GM12865 (cell line): ENCODE results near the gene ADCY4.

Experiments used
- DNase-seq: peaks from one replicate; pipeline ENCODE4 v3.0.0; 2010; ENCODE audit warnings: low read depth
- H3K4me3 ChIP-seq: 2 replicates; pipeline ENCODE4 v1.5.1; 2011; ENCODE audit warnings: mild to moderate bottlenecking, low read depth, low read length, control low read depth
- TF ChIP-seq, protein P1 (sequence below): IDR thresholded peaks from 2 replicates; pipeline ENCODE4 v1.5.1; 2011; ENCODE audit warnings: low read length, control low read depth, low read depth, inconsistent platforms; ENCODE audit not compliant: insufficient read depth; ENCODE audit errors: missing control alignments

The ADCY4 gene

DNA sequence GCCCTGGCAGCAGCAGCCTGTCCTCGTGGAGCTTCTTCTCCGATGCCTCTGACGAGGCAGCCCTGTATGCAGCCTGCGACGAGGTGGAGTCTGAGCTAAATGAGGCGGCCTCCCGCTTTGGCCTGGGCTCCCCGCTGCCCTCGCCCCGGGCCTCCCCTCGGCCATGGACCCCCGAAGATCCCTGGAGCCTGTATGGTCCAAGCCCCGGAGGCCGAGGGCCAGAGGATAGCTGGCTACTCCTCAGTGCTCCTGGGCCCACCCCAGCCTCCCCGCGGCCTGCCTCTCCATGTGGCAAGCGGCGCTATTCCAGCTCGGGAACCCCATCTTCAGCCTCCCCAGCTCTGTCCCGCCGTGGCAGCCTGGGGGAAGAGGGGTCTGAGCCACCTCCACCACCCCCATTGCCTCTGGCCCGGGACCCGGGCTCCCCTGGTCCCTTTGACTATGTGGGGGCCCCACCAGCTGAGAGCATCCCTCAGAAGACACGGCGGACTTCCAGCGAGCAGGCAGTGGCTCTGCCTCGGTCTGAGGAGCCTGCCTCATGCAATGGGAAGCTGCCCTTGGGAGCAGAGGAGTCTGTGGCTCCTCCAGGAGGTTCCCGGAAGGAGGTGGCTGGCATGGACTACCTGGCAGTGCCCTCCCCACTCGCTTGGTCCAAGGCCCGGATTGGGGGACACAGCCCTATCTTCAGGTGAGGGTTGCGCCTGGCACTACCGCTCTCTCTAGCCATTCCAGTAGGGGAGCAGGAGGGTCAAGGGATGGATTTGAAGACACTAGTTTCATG, 35.2 kb upstream of the ADCY4 start:
- no peak overlapping the region for H3K4me3 ChIP-seq
- DNase-seq, result no peak
- TF ChIP-seq, protein P1, sequence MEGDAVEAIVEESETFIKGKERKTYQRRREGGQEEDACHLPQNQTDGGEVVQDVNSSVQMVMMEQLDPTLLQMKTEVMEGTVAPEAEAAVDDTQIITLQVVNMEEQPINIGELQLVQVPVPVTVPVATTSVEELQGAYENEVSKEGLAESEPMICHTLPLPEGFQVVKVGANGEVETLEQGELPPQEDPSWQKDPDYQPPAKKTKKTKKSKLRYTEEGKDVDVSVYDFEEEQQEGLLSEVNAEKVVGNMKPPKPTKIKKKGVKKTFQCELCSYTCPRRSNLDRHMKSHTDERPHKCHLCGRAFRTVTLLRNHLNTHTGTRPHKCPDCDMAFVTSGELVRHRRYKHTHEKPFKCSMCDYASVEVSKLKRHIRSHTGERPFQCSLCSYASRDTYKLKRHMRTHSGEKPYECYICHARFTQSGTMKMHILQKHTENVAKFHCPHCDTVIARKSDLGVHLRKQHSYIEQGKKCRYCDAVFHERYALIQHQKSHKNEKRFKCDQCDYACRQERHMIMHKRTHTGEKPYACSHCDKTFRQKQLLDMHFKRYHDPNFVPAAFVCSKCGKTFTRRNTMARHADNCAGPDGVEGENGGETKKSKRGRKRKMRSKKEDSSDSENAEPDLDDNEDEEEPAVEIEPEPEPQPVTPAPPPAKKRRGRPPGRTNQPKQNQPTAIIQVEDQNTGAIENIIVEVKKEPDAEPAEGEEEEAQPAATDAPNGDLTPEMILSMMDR, result no peak

DNA sequence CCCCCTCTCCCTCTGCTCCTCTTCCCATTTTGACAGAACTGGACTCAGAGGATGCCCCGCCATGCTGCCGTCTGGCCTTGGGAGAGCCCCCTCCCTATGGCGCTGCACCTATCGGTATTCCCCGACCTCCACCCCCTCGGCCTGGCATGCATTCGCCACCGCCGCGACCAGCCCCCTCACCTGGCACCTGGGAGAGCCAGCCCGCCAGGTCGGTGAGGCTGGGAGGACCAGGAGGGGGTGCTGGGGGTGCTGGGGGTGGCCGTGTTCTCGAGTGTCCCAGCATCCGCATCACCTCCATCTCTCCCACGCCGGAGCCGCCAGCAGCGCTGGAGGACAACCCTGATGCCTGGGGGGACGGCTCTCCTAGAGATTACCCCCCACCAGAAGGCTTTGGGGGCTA, 34.6 kb upstream of the ADCY4 start:
- TF ChIP-seq, protein P1, result no peak
- no peak overlapping the region for H3K4me3 ChIP-seq
- DNase-seq, result no peak

DNA sequence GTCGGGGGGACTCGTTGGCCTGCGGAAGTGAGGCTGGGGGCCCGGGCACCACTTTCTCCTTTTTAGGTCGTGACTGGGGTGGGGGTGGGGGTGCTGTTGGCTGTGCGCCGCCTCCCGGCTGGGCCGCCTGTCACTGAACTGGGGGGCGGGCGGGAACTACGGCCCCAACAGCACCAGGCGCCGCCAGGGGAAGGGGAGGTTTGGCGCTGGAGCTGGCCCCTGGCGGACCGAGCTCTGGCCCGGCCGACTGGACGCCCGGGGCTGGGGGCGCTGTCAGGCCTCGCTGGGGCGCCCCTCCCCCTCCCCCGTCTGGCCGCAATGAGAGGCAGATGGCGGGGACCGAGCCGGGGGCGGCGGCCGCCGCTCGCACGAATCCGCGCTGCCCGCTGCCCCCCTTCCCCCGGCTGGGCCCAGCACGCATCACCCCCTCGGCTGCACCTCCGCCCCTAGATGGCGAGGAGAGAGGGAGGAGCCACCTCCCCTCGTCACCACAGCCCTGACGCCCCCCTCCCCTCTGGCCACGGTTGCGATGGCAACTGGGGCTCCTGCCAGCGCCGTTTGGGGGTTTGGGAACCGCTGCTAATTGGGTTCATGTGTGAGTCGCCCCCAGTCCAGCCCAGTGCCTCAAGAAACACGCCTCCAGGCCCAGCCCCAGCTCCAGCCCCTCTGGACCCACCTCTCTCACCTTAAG, 33.8 kb upstream of the ADCY4 start:
- DNase-seq, result no peak
- no peak overlapping the region for H3K4me3 ChIP-seq
- TF ChIP-seq, protein P1, result no peak

DNA sequence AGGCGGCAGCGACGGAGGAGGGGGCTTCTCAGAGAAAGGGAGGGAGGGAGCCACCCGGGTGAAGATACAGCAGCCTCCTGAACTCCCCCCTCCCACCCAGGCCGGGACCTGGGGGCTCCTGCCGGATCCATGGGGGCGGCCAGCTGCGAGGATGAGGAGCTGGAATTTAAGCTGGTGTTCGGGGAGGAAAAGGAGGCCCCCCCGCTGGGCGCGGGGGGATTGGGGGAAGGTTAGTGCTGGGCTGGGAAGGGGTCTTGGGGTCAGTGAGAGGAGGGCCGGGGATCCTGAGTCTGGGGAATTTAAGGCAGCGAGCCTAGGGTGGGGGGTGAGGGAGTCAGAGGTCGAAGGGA, 33.3 kb upstream of the ADCY4 start:
- H3K4me3 ChIP-seq, result no peak overlapping the region
- DNase-seq, result no peak

DNA sequence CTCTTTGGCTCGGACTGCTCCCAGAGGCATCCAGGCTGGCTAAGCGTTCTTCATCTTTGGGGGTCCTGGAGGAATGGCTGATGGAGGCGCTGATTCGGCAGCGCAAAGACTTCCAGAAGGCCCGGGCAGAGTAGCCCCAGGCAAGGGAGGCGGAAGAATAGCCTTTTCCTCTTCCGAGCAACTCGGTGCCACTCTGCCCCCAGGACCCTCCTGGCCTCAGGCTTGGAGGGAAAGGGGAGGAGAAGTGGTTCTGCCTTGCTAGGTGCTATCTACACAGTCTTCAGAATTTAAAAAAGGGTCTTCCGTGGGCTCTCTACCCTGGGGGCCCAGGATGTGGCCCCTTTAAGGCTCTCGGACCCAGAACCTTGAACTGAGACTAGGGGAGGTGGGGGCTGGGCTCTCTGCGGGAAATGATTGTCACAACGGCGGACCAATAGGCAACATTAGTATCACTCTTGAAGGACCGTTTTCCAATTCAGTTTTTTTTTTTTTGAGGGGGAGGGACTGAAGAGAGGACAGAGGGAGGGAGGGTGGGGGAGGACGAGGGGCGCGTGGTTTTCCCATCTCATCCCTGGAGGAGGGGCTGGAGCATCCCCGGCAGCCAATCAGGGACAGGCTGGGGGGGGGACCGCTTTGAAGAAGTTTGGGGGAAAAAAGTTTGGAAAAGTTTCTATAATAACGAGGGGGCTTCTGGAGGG, 32.8 kb upstream of the ADCY4 start, which contains the start of gene NFATC4:
NFATC4 (plus strand) TSS at position 671 of the 698 bp plus-strand sequence. CDS start 157 bp downstream, outside the sequence.
- H3K4me3 ChIP-seq, result no peak within 1 kb of the TSS
- peak; percentile 47 for DNase-seq

More for the DNA sequence above, 33.3 kb upstream of the ADCY4 start:
- TF ChIP-seq, protein P1, result no peak

DNA sequence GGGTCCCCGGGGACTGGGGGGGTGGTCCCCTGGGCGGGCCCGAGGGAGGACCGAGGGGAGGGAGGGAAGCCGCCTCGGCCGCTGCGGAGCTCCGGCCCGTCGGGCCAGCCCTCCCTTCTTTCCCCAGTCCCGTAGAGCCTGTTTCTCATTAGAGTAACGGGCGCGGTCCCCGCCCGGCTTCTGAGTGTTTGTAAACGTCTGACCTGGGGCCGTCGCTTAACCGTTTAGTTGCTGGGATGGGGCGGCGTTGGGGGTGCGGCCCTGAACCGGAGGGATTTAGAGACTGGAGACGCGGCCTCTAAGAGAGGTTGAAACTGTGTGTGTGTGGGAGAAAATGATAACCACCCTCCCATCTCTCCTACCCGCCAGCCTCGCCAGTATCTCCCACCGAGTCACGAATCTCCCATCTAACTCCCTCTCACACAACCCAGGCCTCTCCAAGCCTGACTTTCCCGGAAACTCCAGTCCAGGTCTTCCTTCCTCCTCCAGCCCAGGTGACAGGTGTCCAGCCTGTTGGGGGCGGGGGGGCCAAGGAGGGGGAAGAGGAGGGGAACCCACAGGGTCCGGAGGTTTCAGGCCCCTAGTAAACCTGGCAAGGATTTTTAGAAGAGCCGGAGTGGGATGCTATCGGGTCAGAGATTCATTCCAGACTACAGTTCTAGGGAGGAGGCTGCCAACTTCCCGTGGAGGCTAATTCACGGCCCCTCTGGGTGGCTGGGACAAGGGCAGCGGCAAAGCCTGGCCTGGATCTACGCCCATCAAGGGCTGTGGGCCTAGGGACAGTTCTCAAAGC, 32.0 kb upstream of the ADCY4 start:
- peak; percentile 69 for DNase-seq
- TF ChIP-seq, protein P1, result no peak
- peak overlapping the region; percentile 25 for H3K4me3 ChIP-seq

More for the DNA sequence above, 32.8 kb upstream of the ADCY4 start, which contains the start of gene NFATC4:
- TF ChIP-seq, protein P1, result no peak
